GM23338 (cell line): ENCODE measurements around the gene EXPH5. TPM values are rescaled to one million over a fixed set of nuclear protein-coding genes. Genes with fewer than 3 reads are reported as not detected.
A peak's percentile ranks its signal among the peaks of the same experiment; 100 is the strongest.
"Not testable (repeated sequence)": the region's sequence is repeated elsewhere in the genome, so short reads cannot be mapped to it uniquely, and the experiment has no call there.

Experiments
- ATAC-seq: fragments of 200-7000 bp; cut with Tn5 transposase; 3 replicates; pipeline ENCODE4 v1.9.1; 2020
- DNase-seq: peaks from one replicate; pipeline ENCODE4 v3.0.0-alpha.2; 2015; ENCODE audit warnings: low spot score
- H2AFZ ChIP-seq: fragments of 200-600 bp; sonication (generic); 2 replicates; pipeline ENCODE4 v1.8.0; 2016; ENCODE audit warnings: antibody characterized with exemption, mild to moderate bottlenecking, moderate library complexity
- H3F3A ChIP-seq: fragments of 200-600 bp; sonication (generic); replicated peaks from 2 replicates; pipeline ENCODE4 v1.8.0; 2017; ENCODE audit warnings: antibody characterized with exemption, mixed run types, low read depth
- H3K27ac ChIP-seq: fragments of 200-600 bp; sonication (generic); 2 replicates; pipeline ENCODE4 v1.6.1; 2016; ENCODE audit warnings: low read depth
- H3K27me3 ChIP-seq: fragments of 200-600 bp; sonication (generic); 2 replicates; pipeline ENCODE4 v1.8.0; 2016; ENCODE audit warnings: mild to moderate bottlenecking, mixed run types, moderate library complexity; ENCODE audit not compliant: insufficient read depth
- H3K36me3 ChIP-seq: fragments of 200-600 bp; sonication (generic); 2 replicates; pipeline ENCODE4 v1.8.0; 2016; ENCODE audit warnings: mild to moderate bottlenecking; ENCODE audit not compliant: insufficient read depth
- H3K4me1 ChIP-seq: fragments of 200-600 bp; sonication (generic); 2 replicates; pipeline ENCODE4 v1.8.0; 2016; ENCODE audit warnings: mild to moderate bottlenecking, moderate library complexity; ENCODE audit not compliant: insufficient read depth
- H3K4me2 ChIP-seq: fragments of 200-600 bp; sonication (generic); 2 replicates; pipeline ENCODE4 v1.7.1; 2017; ENCODE audit warnings: mixed run types
- H3K4me3 ChIP-seq: fragments of 200-600 bp; sonication (generic); 2 replicates; pipeline ENCODE4 v1.6.1; 2016; ENCODE audit warnings: mixed run types
- H3K79me2 ChIP-seq: fragments of 200-600 bp; sonication (generic); replicated peaks from 2 replicates; pipeline ENCODE4 v1.8.0; 2017; ENCODE audit warnings: mild to moderate bottlenecking; ENCODE audit not compliant: insufficient read depth
- H3K9me2 ChIP-seq: fragments of 200-600 bp; sonication (generic); 2 replicates; pipeline ENCODE4 v1.8.0; 2017; ENCODE audit not compliant: insufficient read depth
- H4K20me1 ChIP-seq: fragments of 200-600 bp; sonication (generic); replicated peaks from 2 replicates; pipeline ENCODE4 v1.8.0; 2017; ENCODE audit warnings: mild to moderate bottlenecking; ENCODE audit not compliant: insufficient read depth
- H3K27ac Mint-ChIP-seq: 2 replicates; pipeline ENCODE4 v1.8.0; 2020; ENCODE audit warnings: inconsistent platforms, mild to moderate bottlenecking, moderate library complexity, mixed read lengths
- H3K27me3 Mint-ChIP-seq: 3 replicates; pipeline ENCODE4 v1.8.0; 2022; ENCODE audit warnings: low read depth, mild to moderate bottlenecking, moderate library complexity, mixed read lengths, inconsistent platforms; ENCODE audit not compliant: insufficient read depth, poor library complexity
- H3K36me3 Mint-ChIP-seq: 3 replicates; pipeline ENCODE4 v1.8.0; 2021; ENCODE audit warnings: low read depth, mild to moderate bottlenecking, inconsistent platforms, moderate library complexity, mixed read lengths
- H3K4me1 Mint-ChIP-seq: 3 replicates; pipeline ENCODE4 v1.8.0; 2020; ENCODE audit warnings: mild to moderate bottlenecking, inconsistent platforms, mixed read lengths
- H3K4me3 Mint-ChIP-seq: 3 replicates; pipeline ENCODE4 v1.8.0; 2021; ENCODE audit warnings: moderate library complexity, mild to moderate bottlenecking, inconsistent platforms, mixed read lengths
- H3K9me3 Mint-ChIP-seq: 3 replicates; pipeline ENCODE4 v1.8.0; 2020; ENCODE audit warnings: moderate library complexity, mild to moderate bottlenecking, inconsistent platforms, mixed read lengths
- POLR2AphosphoS5 ChIP-seq: IDR thresholded peaks from 2 replicates; pipeline ENCODE4 v1.6.1; 2016; ENCODE audit warnings: antibody characterized with exemption, low read depth
- STAT1 ChIP-seq: IDR thresholded peaks from one replicate; pipeline ENCODE4 v1.6.1; 2016; ENCODE audit warnings: antibody characterized with exemption; ENCODE audit not compliant: unreplicated experiment
- long read RNA-seq: library from polyadenylated mRNA; unstranded; transcript quantifications from one replicate; pipeline ENCODE4 v2.0.0, GENCODE V29; 2020; ENCODE audit not compliant: unreplicated experiment
- polyA plus RNA-seq: library from polyadenylated mRNA; unstranded; fragments of >200 nt; fragmentation: Nextera tagmentation; extraction: Ambion mirVana; gene quantifications from 2 replicates; pipeline ENCODE4 v1.2.1, GENCODE V29; 2016
- total RNA-seq: library from RNA; depleted of rRNA; stranded (reverse); fragments of >200 nt; shearing (Covaris generic); gene quantifications from 2 replicates; pipeline ENCODE4 v1.2.3, GENCODE V29; 2014; rRNA removed
- TF ChIP-seq, protein P1 (sequence below), 2 experiments: fragments of 200-600 bp in 1 of 2; sonication (generic) in 1 of 2; conservative IDR thresholded peaks; 2 replicates each; pipeline versions ENCODE4 v1.5.1 to v1.6.1; 2016 to 2017; ENCODE audit warnings: antibody characterized with exemption in 2 of 2, low read depth in 2 of 2, mild to moderate bottlenecking in 2 of 2, moderate library complexity in 1 of 2

EXPH5 gene, protein sequence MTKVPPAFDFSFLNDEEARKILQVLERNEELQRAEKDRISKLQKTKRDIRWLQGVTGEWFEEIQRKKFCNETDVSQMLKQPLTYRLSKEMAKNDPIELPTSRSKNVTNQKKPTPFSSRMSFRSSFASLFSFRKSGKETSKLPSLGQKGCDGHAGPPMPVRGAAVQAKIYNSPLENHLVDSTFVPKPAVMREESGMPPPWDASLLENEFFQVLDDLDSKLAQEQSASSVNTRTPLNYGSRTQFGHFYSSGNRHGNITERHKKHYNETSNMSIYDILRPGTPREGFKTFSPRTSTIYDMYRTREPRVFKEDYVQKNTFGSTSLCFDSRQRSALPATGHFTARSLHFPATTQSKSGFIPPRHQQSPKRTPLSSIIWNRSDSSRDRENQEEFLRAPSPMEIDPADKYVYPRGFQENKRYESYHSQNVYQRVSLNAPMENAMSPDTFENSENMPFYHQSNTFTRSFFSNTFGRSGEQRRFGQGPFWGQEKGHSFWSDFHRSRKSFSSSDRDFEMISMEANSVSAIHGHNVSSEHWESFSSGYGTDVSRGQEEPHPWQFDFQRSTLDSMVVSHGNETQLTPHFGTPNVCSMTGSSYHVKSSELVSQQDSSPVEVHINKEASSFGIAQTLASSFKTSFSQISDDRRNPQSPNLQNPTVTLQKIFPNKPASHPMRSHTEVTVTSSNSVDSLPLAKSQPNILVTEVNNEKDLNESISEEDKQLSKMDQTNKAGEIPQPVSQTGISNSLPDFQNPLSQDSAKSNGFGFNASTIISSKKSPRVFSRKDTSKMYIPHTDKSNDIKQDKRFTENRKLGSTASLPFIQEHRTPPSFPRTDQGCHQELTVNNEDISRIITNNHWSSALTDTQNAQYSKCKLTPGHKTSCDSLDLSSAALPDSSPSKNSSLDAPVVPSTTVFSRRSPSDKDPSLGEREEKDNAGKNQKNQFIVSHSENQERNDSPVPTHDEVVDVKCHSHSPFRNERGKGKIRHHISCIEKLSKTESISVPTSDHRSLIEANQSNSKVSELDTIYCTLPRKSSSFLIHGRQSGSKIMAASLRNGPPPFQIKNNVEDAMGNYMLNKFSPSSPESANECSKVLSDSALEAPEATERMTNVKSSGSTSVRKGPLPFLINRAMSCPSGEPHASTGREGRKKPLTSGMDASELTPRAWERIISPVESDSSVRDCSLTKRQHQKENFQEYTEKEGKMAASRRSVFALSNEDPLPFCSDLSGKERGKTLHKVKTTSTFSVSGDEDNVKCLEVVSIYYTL (N-terminal part only)
- total RNA-seq (8.4 and 12.6 TPM in 2 replicates), polyA plus RNA-seq (2.6 and 3.6 TPM in 2 replicates)
- long read RNA-seq, partial matches to known transcripts: 0 of 1 reads
- long read RNA-seq, other reads (novel, unspliced or antisense): 1 of 1 reads

DNA sequence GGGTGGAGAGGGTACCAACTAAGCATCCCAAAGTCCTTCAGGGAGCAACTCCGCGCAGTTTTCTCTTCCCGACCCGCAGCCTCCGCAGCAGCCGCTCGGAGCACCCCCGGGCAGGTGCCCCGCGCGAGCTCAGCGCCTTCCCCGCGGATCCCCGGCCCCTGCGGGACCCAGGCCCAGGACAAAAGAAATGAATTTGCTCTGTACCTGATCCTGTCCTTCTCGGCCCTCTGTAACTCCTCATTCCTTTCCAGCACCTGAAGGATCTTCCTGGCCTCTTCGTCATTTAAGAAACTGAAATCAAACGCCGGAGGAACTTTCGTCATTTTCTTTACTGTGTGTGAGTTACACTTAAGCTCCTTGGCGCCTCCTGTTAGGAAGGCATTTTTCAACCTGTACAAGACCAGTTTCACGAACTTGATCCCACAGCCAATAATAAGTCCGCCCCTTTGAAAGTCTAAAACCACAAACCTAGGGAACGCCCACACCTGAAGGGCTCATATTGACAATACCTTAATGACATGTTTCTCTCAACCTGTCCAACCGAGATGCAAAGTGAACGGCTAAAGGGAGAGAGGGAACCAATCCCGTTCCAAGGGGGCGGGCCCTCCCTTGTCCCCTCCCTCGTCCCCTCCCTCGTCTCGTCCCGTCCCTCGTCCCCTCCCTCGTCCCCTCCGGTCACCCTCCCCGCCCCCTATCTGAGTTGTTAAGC is at the start of gene EXPH5:
Gene EXPH5 (minus strand): TSS at position 555 of the 709 bp plus-strand sequence. CDS start 232 bp downstream, at position 323.
- H3K9me3 Mint-ChIP-seq: no peaks in the 10 kb centered on the region
- H3K4me3 ChIP-seq: peak within 1 kb of the TSS; percentile 65
- H3K4me3 Mint-ChIP-seq: peak within 1 kb of the TSS; percentile 93
- no peaks in the 10 kb centered on the region for H3K36me3 ChIP-seq
- H3K27me3 Mint-ChIP-seq: peaks cover 14% of the 10 kb centered on the region
- DNase-seq (peak; percentile 99), ATAC-seq (peak; percentile 95)
- TF ChIP-seq STAT1: no peak
- TF ChIP-seq POLR2AphosphoS5: peak; percentile 58
- TF ChIP-seq, protein P1, sequence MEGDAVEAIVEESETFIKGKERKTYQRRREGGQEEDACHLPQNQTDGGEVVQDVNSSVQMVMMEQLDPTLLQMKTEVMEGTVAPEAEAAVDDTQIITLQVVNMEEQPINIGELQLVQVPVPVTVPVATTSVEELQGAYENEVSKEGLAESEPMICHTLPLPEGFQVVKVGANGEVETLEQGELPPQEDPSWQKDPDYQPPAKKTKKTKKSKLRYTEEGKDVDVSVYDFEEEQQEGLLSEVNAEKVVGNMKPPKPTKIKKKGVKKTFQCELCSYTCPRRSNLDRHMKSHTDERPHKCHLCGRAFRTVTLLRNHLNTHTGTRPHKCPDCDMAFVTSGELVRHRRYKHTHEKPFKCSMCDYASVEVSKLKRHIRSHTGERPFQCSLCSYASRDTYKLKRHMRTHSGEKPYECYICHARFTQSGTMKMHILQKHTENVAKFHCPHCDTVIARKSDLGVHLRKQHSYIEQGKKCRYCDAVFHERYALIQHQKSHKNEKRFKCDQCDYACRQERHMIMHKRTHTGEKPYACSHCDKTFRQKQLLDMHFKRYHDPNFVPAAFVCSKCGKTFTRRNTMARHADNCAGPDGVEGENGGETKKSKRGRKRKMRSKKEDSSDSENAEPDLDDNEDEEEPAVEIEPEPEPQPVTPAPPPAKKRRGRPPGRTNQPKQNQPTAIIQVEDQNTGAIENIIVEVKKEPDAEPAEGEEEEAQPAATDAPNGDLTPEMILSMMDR (conservative IDR thresholded peaks at IDR 0.05; ENCODE audit: low read depth in 2 of 2): 0 out of 4 replicates have a peak, but pooled peaks of 1 of the 2 experiments have one; percentile 1
- H3K27ac Mint-ChIP-seq: peak within 1 kb of the TSS; percentile 84
- H3K9me2 ChIP-seq: no peaks in the 10 kb centered on the region
- no peaks in the 10 kb centered on the region for H3K36me3 Mint-ChIP-seq
- H3K4me2 ChIP-seq: peak within 1 kb of the TSS; percentile 85
- H3F3A ChIP-seq: no peaks in the 10 kb centered on the region
- H3K4me1 Mint-ChIP-seq: peaks cover 23% of the 10 kb centered on the region
- no peaks in the 10 kb centered on the region for H4K20me1 ChIP-seq
- peaks cover 16% of the 10 kb centered on the region; the same call in 1 of the 2 replicates for H3K79me2 ChIP-seq
- peak within 1 kb of the TSS; percentile 93 for H2AFZ ChIP-seq
- peaks cover 18% of the 10 kb centered on the region for H3K4me1 ChIP-seq
- peak within 1 kb of the TSS; percentile 82 for H3K27ac ChIP-seq
- peaks cover 16% of the 10 kb centered on the region for H3K27me3 ChIP-seq

DNA sequence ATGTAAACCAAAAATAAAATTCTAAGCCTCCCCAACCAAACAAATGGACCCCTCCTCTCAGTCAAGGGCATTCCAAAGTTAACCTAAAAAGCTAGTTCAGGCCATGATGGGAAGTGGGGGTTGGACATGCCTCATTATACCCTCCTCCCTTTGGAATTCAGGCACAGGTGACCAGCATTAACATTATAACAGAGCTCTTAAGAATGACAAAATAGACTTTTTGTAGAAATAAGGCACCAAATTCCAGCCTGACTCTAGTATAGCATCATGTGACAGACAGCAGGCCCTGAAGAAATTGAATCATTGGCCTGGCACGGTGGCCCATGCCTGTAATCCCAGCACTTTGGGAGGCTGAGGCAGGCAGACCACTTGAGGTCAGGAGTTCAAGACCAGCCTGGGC is 48.2 kb upstream of the EXPH5 start:
- H3K4me3 Mint-ChIP-seq, H3K79me2 ChIP-seq, H3K27me3 ChIP-seq, H4K20me1 ChIP-seq, H2AFZ ChIP-seq, H3F3A ChIP-seq, H3K4me3 ChIP-seq, H3K4me2 ChIP-seq, H3K27ac ChIP-seq, ATAC-seq, H3K9me2 ChIP-seq, H3K27me3 Mint-ChIP-seq, H3K36me3 ChIP-seq: not testable (repeated sequence)
- peak overlapping the region; percentile 51; the same call in 1 of the 2 replicates for H3K27ac Mint-ChIP-seq
- peak; percentile 57 for DNase-seq
- peaks cover 20% of the 10 kb centered on the region for H3K36me3 Mint-ChIP-seq
- H3K9me3 Mint-ChIP-seq: peaks cover 22% of the 10 kb centered on the region
- H3K4me1 ChIP-seq: 0 out of 2 replicates have a peak, but pooled peaks cover 17% of the 10 kb centered on the region
- H3K4me1 Mint-ChIP-seq: peaks cover 15% of the 10 kb centered on the region
